ENCODE measurements around the gene PAX8.

- TF ChIP-seq CTCF (IDR thresholded peaks at IDR 0.05) (no peak), POLR2A (IDR thresholded peaks at IDR 0.05) (no peak), EP300 (IDR thresholded peaks at IDR 0.05) (no peak), POLR2AphosphoS5 (IDR thresholded peaks at IDR 0.05) (no peak)
Observed at GRCh38 chr2:113257516-113258264, 21.0 kb downstream of the PAX8 start.
